NCI-H2081 (cell line): ENCODE data around the gene CUX1.
"Not testable (repeated sequence)": the region's sequence is repeated elsewhere in the genome, so short reads cannot be mapped to it uniquely, and the experiment has no call there.

ENCODE experiments used
- DNase-seq, 2 experiments: peaks; one replicate each; lab custom pipeline; 2025; lab: John Stamatoyannopoulos, UW

Gene CUX1

DNA sequence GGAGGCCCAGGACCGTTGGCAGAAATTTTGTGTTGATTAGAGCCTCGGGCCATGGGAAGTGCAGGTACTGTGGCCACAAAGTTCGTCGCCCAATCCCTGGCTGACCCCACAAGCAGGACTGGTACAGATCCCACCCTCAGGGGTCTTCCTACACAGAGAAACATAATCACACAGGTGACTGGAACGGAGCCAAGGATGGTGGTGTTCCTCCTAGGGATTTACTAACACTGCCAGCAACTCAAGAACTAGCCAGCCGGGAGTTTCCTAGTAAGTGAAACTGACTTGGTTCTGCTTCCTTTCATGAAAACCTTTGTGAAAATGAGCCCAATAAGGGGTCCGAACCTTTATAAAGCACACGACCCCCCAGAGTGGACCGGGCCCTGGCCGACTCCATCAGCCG, 5.7 kb downstream of the CUX1 start:
- DNase-seq: no peak

DNA sequence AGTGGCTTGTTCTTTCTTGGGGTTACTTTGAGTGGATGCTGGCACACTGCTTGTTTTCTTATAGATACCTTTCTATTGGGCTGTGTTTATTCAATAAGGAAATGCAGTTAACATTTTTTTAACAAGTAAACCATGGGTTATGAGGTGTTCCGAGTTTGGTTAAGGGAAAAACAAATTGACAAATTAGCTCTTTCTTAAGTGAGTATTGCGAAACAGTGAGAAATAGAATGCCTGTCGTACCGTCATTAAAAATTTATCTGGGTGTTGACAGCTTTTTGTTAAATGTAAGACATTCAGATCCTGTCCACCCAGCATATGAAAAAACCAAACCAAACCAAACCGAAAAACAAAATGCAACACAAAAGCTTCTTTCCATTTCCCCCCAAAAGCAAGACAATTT, 6.2 kb downstream of the CUX1 start:
- DNase-seq: no peak

GRCh38 chr7:101824440-101824839, 7.0 kb downstream of the CUX1 start:
- no peak for DNase-seq

DNA sequence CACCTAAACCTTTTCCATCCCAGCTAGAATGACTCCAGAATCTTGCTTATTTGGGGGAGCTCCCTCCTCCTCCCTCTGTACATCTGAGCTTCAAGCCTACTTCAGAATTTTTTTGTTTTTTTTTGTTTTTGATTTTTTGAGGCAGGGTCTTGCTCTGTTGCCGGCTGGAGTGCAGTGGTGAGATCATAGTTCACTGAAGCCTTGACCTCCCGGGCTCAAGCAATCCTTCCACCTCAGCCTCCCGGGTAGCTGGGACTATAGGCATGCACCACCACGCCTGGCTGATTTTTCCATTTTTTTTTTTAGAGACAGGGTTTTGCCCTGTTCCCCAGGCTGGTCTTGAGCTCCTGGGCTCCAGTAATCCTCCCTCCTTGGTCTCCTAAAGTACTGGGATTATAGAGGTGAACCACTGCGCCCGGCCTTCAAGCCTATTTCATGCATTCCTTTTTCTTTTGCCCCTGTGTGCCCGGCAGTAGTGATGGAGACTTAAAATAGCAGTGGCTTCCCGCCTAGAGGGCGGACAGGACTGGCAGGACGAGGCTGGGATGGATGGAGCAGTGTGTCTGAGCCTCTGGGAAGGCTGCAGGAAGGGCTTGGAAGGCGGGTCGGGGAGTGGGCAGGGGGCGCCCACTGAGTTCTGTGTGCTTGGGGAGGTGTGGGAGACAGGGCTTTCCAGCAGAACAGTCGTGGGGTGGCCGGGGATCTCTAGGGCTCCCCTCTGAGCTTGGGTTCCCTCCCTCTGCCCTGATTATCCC, 8.8 kb downstream of the CUX1 start:
- no peak for DNase-seq

DNA sequence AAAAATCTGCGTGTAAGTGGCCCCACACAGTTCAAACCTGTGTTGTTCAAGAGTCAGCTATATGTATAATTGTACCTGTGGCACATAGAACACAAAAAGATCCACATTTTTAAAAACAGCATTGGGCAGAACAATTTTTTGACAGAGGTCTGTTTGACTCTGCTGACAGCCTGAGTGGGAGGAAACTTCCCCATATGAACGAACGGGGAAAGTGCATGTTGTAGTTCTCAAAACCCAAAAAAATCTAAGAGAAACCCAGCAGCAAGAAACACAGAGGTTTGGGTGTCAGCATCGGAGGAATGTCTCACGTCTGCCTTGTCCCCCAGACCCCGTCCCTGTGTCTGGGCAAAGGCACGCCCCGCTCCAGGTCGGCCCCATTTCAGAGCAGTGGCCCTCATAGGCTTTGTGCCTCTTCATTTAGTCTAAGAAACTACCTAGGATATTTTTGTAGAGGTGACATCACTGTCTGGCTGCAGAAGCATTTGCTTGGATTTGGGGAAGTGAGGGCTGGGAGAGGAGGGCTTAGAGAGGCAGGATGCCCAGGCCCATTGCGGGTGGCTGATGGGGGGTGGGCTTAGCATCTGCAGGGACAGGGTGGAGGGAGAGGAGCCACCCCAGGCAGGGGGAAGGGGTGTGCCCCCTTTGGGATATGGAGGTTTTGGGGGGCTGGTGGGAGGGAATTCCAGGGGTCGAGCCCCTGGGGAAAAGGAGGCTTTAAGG, 11.0 kb downstream of the CUX1 start:
- no peak for DNase-seq

DNA sequence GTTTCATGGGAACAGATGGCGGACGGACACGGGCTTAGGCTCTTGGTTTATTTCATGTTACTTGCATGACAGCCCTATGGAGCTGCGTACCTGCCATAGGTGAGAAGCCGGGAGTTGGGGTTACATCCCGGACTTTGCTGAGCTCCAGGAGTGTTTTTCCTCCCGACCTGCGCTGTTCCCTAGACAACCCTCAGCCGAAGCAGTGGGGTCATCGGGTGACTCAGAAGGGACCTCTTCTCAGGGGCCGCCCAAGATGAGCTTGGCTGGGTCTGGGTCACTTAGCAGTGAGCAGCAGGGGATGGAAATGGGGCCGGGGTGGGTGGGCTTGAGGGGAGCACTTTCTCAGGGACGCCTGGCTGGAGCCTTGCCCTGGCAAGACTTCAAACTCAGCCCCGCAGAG, 11.9 kb downstream of the CUX1 start:
- DNase-seq: no peak

DNA sequence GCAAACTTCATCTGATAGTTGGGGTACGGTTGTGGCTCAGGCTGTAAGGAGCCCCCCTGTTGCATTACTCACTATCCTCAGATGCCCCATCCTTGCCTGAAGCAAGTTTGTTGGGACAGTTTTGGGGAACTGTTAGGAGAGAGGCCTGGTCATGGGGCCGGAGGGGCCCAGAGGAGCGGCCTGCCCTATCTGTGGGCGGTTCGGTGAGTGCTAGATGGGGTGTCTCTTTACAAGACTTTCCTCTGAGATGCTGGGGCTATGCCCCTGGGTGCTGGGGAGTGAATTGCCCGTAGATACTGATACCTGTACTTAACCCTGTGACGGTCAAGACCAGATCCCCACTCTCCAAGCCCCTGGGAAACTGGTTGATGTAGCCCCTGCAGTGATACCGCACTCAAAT, 12.4 kb downstream of the CUX1 start:
- no peak for DNase-seq

GRCh38 chr7:101831396-101831795, 14.0 kb downstream of the CUX1 start:
- DNase-seq: not testable (repeated sequence)

GRCh38 chr7:101832205-101832631, 14.8 kb downstream of the CUX1 start:
- DNase-seq: no peak

GRCh38 chr7:101832685-101833375, 15.4 kb downstream of the CUX1 start:
- no peak for DNase-seq

GRCh38 chr7:101833799-101834198, 16.4 kb downstream of the CUX1 start:
- DNase-seq: no peak

DNA sequence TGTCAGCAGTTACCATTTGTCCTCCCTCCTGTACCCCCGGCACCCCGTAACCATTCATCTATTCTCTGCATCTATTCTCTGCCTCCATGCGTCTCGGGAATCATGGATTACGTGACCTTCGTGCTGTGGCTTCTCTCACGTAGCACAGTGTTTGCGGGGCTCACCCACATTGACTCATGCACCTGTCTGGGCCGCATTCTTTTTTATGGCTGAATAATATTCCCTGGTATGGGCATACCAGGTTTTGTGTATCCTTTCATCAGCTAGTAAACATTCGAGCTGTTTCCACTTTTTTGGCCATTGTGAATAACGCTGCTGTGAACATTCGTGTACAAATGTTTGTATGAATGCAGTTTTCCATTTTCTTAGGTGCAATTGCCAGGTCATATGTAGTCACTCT, 17.7 kb downstream of the CUX1 start:
- no peak for DNase-seq

- not testable (repeated sequence) for DNase-seq
Observed at GRCh38 chr7:101837433-101837832, 20.0 kb downstream of the CUX1 start.

DNA sequence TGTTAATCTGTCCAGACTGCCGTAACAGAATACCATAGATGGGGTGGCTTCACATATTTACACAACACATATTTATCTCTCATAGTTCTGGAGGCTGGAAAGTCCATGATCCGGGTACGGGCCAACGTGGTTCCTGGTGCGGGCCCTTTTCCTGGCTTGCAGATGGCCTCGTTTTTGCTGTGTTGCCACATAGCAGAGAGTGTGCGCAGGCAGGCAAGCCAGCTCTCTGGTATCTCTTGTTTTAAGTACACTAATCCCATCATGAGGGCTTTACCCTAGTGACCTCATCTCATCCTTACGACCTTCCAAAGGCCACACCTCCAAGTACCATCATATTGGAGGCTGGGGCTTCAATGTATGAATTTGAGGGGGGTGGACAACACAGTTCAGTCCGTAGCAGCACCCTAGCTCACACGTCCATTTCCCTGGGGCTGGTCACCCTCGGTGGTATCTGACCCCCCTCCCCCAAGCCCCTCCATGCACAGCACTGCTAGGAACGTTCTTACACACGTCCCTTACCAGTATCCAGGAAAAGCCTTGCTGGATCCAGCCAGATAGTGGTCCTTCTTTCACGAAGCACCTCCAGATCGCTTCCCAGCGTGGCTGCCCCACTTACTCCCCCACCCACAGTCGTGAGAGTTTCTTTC, 21.5 kb downstream of the CUX1 start:
- DNase-seq: no peak

- DNase-seq: no peak
Observed at GRCh38 chr7:101841328-101841727, 23.9 kb downstream of the CUX1 start.

DNA sequence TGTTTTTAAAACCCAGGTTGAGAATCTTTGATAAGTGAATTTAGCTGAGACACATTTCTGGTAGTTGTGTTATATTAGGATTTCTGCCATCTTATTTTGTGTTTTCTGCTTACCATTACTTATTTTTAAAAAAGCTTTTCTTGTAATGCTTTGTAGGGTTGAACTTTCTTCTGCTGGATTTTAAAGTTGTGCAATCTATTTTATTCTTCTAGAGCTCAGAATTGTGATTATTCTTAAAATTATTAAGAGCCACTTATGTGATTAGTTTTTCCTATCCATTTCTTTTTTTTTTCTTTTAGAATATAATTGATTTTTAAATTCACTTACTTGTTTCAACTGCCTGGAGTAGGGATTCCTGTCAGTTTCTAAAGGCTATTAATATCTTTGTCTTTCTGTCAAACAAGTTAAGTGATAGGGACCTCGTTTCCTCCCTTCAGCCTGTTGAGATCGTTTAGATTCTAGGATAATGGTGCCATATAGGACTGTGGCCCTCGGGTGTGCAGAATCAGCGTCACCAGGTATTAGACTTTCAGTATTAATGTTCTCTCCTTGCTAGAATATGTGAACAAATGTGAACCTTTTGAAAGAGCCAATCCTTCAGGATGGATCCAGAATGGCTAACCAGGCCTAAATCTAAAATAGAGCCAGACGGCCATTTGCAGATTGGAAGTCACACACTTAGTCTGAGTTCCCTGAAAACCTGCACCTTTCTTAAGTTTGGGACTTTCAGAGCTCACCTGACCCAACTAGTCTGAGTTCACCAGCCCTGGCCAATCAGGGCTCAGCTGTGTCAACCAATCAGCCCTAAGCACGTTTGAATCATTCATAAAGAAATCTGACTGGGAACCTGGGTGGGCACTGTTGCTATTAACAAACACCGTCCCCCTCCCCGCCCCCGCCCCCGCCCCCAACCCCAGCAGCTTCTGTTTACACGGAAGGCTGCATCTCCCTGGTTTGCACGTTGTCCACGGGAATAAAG, 26.2 kb downstream of the CUX1 start:
- DNase-seq: no peak

- no peak for DNase-seq
Observed at GRCh38 chr7:101845974-101846373, 28.5 kb downstream of the CUX1 start.

DNA sequence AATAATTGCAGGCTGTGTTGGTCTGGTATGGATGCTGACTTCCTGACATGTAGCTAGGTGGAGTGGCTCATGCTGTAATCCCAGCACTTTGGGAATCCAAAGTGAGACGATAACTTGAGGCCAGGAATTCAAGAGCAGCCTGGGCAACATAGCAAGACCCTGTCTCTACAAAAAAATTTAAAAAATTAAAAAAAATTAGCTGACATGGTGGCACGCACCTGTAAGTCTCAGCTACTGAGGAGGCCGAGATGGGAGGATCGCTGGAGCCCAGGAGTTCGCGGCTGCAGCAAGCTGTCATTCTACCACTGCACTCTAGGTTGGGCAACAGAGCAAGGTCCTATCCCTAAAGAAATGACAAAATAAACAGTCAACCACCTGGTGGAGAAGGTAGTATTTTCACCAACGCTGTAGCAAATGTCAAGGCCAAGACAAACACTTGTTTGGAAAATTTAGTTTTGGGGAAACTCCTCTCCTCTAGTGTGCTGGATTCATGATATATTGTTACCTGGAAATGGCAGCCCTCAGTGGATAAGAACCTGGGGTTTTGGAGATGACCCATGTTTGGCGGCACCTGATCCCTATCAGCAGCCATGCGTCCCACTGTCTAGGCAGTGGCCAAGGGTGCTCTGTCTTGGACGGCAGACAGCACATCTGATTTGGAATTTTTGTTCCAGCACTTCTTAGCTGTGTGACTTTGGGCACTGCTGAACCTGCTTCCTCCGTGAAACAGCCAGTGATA, 29.5 kb downstream of the CUX1 start:
- no peak for DNase-seq

- DNase-seq: no peak
Observed at GRCh38 chr7:101848208-101848951, 31.0 kb downstream of the CUX1 start.

DNA sequence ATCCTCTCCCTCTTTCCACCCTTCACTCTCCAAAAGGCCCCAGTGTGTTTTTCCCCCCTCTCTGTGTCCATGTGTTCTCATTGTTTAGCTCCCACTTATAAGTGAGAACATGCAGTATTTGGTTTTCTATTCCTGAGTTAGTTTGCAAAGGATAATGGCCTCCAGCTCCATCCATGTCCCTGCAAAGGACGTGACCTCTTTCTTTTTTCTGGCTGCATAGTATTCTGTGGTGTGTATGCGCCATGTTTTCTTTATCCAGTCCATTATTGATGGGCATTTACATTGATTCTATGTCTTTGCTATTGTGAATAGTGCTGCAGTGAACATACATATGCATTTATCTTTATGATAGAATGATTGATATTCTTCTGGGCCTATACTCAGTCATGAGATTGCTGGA, 31.9 kb downstream of the CUX1 start:
- not testable (repeated sequence) for DNase-seq
